ENCODE results near the gene NDUFS5. TPM values are rescaled to one million over a fixed set of nuclear protein-coding genes. Genes with fewer than 3 reads are reported as not detected.
"Not testable (repeated sequence)": the region's sequence is repeated elsewhere in the genome, so short reads cannot be mapped to it uniquely, and the experiment has no call there.

Gene NDUFS5
- total RNA-seq = 1,000 to 10,000 TPM in 1 of 4 donors, 100 to 1,000 TPM in 3; 525 to 1,407 (median 722) TPM
- polyA plus RNA-seq = 100 to 1,000 TPM; 586 to 662 (median 646) TPM

GRCh38 chr1:39026051-39026865 is at the start of gene NDUFS5:
TSS of gene NDUFS5 (plus strand) at chr1:39026350. CDS start at chr1:39028725, 2,375 bp downstream.
- Histone ChIP-seq H3K4me3 (peak within 1 kb of the TSS; percentile 54 to 74 (median 69)), H3K9me3 (no peaks in the 10 kb centered on the region), H3K27me3 (no peaks in the 10 kb centered on the region), H3K36me3 (peaks cover 12 to 30% (median 26%) of the 10 kb centered on the region in 4 donors), H3K27ac (peak within 1 kb of the TSS; percentile 89 to 96 (median 94)), H3K4me1 (peaks cover 0 to 38% (median 15%) of the 10 kb centered on the region in 4 donors)
- intact Hi-C loops (cut with DNase I) = loop anchor here (1.0 kb wide), 2 partner anchors 35 to 167 kb away; partner anchors contain the start of genes AKIRIN1 and RRAGC
- peak; percentile 97 for DNase-seq
- peak in 1 of 4 donors; percentile 63 for TF ChIP-seq EP300 (IDR thresholded peaks at IDR 0.05)
- peak; percentile 94 to 96 for TF ChIP-seq POLR2A (IDR thresholded peaks at IDR 0.05)
- TF ChIP-seq, protein P1, sequence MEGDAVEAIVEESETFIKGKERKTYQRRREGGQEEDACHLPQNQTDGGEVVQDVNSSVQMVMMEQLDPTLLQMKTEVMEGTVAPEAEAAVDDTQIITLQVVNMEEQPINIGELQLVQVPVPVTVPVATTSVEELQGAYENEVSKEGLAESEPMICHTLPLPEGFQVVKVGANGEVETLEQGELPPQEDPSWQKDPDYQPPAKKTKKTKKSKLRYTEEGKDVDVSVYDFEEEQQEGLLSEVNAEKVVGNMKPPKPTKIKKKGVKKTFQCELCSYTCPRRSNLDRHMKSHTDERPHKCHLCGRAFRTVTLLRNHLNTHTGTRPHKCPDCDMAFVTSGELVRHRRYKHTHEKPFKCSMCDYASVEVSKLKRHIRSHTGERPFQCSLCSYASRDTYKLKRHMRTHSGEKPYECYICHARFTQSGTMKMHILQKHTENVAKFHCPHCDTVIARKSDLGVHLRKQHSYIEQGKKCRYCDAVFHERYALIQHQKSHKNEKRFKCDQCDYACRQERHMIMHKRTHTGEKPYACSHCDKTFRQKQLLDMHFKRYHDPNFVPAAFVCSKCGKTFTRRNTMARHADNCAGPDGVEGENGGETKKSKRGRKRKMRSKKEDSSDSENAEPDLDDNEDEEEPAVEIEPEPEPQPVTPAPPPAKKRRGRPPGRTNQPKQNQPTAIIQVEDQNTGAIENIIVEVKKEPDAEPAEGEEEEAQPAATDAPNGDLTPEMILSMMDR (IDR thresholded peaks at IDR 0.05) = no peak
- peak; percentile 97 to 99 (median 98) for TF ChIP-seq POLR2AphosphoS5 (IDR thresholded peaks at IDR 0.05)
- WGBS, 2 donors = 0 to 1% methylated on average over 47 of the region's 47 CpGs

DNA sequence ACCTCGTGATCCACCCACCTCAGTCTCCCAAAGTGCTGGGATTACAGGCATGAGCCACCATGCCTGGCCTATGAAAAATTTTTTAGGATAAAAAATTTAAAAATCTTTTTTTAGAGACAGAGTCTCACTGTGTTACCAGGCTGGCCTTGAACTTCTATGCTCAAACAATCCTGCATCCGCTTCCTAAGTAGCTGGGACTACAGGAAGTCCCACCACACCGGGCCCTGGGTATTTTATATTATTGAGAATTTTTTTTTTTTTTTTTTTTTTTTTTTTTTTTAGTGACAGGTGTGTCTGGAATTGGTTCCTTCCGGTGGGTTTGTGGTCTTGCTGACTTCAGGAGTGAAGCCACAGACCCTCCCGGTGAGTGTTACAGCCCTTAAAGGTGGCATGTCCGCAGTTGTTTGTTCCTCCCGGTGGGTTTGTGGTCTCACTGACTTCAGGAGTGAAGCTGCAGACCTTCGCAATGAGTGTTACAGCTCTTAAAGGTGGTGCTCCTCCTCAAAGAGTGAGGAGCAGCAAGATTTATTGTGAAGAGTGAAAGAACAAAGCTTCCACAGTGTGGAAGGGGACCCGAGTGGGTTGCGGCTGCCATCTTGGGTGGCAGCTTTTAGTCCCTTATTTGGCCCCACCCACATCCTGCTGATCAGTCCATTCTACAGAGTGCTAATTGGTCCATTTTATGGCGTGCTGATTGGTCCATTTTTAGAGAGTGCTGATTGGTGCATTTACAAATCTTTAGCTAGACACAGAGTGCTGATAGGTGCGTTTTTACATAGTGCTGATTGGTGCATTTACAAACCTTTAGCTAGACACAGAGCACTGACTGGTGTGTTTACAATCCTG is 48.5 kb upstream of the NDUFS5 start:
- H3K9me3 ChIP-seq; intact Hi-C loops (cut with DNase I); DNase-seq; H3K27me3 ChIP-seq; H3K4me3 ChIP-seq; H3K4me1 ChIP-seq; H3K36me3 ChIP-seq; H3K27ac ChIP-seq: not testable (repeated sequence)
- WGBS, 2 donors = 73 to 88% methylated on average over 12 of the region's 12 CpGs

DNA sequence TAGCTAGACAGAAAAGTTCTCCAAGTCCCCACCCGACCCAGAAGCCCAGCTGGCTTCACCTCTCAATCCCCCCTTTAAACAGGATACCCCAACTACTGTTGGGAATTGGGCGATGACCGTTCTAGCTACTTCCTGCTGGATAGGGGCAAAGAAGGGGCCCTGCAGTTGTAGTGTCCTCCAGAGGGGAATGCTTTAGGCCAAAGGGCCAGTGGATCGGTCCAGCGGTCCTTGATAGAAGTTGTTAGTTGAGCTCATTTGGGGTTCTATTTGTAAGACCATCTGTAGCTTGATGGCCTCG is 48.0 kb upstream of the NDUFS5 start:
- H3K36me3 ChIP-seq; H3K9me3 ChIP-seq; H3K27me3 ChIP-seq; intact Hi-C loops (cut with DNase I); DNase-seq; H3K4me1 ChIP-seq; H3K4me3 ChIP-seq; H3K27ac ChIP-seq: not testable (repeated sequence)
- 94% methylated on average over 6 of the region's 6 CpGs for WGBS, 2 donors

DNA sequence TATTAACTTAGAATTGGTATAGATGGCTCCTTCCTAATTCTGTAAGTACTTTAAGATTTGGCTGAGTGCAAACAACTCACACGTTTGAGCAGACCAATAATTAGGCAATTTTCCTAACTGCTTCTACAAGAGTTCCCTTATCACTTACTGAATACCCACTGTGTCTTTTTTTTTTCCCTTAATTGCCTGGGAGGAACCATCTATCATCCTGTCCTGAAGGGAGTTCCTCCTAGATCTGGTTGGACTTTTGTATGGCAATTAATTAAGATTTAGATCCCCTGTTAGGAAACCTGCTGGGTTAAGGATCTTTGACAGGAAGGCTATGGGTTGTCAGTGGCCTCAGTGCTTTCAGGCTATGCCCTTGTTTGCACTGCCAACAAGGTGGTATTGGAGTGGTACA is 46.8 kb upstream of the NDUFS5 start:
- H3K4me3 ChIP-seq, H3K27ac ChIP-seq: not testable (repeated sequence)
- 30 to 64% methylated on average over 1 of the region's 1 CpG for WGBS, 2 donors

GRCh38 chr1:38989979-38990378 is 36.2 kb upstream of the NDUFS5 start:
- intact Hi-C loops (cut with DNase I) = loop anchor here (1.0 kb wide), 1 partner anchor 117 kb away; the partner anchor contains the start of gene MYCBP
- Histone ChIP-seq H3K9me3 (no peaks in the 10 kb centered on the region), H3K27me3 (no peaks in the 10 kb centered on the region), H3K27ac (peak overlapping the region in 3 of 4 donors; percentile 97 to 100 (median 99)), H3K4me3 (no peak overlapping the region), H3K4me1 (peaks cover 0 to 30% (median 23%) of the 10 kb centered on the region in 4 donors), H3K36me3 (peaks cover 0 to 3% (median 0%) of the 10 kb centered on the region in 4 donors)
- no peak for DNase-seq
- TF ChIP-seq POLR2AphosphoS5 (IDR thresholded peaks at IDR 0.05) (no peak), EP300 (IDR thresholded peaks at IDR 0.05) (no peak), POLR2A (IDR thresholded peaks at IDR 0.05) (no peak)
- TF ChIP-seq, protein P1 (IDR thresholded peaks at IDR 0.05) = no peak
- 40 to 85% methylated on average over 2 of the region's 2 CpGs for WGBS, 2 donors

More for the DNA sequence above, 46.8 kb upstream of the NDUFS5 start:
- DNase-seq; H3K9me3 ChIP-seq; H3K36me3 ChIP-seq; H3K4me1 ChIP-seq; H3K27me3 ChIP-seq; intact Hi-C loops (cut with DNase I): not testable (repeated sequence)

- peaks cover 0 to 30% (median 24%) of the 10 kb centered on the region in 4 donors for H3K4me1 ChIP-seq
- intact Hi-C loops (cut with DNase I) = loop anchor here (1.0 kb wide), 1 partner anchor 117 kb away; the partner anchor contains the start of gene MYCBP
- no peak for DNase-seq
- H3K27ac ChIP-seq = peak overlapping the region; percentile 97 to 100 (median 98)
- 10 to 33% methylated on average over 5 of the region's 5 CpGs for WGBS, 2 donors
- no peaks in the 10 kb centered on the region for H3K27me3 ChIP-seq
- H3K4me3 ChIP-seq = peak overlapping the region; percentile 59 to 100 (median 98)
- TF ChIP-seq, protein P1 (IDR thresholded peaks at IDR 0.05) = no peak
- no peak for TF ChIP-seq EP300 (IDR thresholded peaks at IDR 0.05)
- no peak for TF ChIP-seq POLR2AphosphoS5 (IDR thresholded peaks at IDR 0.05)
- TF ChIP-seq POLR2A (IDR thresholded peaks at IDR 0.05) = no peak
- peaks cover 0 to 4% (median 0%) of the 10 kb centered on the region in 4 donors for H3K36me3 ChIP-seq
- no peaks in the 10 kb centered on the region for H3K9me3 ChIP-seq
These were observed 35.8 kb upstream of the NDUFS5 start for GRCh38 chr1:38990386-38990737.

Measured in sigmoid colon (tissue), 7 donors.